GM23338 (cell line): ENCODE data around the gene HS3ST1.

Experiments used
- CREB1 ChIP-seq: fragments of 250-450 bp; sonication (Bioruptor Pico); IDR thresholded peaks from 2 replicates; pipeline ENCODE4 v1.5.0; 2020; ENCODE audit warnings: low read depth, mild to moderate bottlenecking, moderate library complexity
- EZH2 ChIP-seq: fragments of 200-600 bp; sonication (generic); IDR thresholded peaks from one replicate; pipeline ENCODE4 v1.8.0; 2017; ENCODE audit warnings: antibody characterized with exemption, mild to moderate bottlenecking, low read depth; ENCODE audit not compliant: unreplicated experiment
- EZH2phosphoT487 ChIP-seq: fragments of 200-600 bp; sonication (generic); IDR thresholded peaks from one replicate; pipeline ENCODE4 v1.8.1; 2018; ENCODE audit warnings: antibody characterized with exemption; ENCODE audit not compliant: unreplicated experiment
- JUNB ChIP-seq: IDR thresholded peaks from one replicate; pipeline ENCODE4 v1.6.1; 2016; ENCODE audit warnings: antibody characterized with exemption; ENCODE audit not compliant: unreplicated experiment
- NANOG ChIP-seq: IDR thresholded peaks from 2 replicates; pipeline ENCODE4 v1.6.1; 2016; ENCODE audit warnings: antibody characterized with exemption, borderline replicate concordance
- POLR2AphosphoS5 ChIP-seq: IDR thresholded peaks from 2 replicates; pipeline ENCODE4 v1.6.1; 2016; ENCODE audit warnings: antibody characterized with exemption, low read depth
- ZNF114 ChIP-seq: fragments of 250-450 bp; sonication (Bioruptor Pico); IDR thresholded peaks from 2 replicates; pipeline ENCODE4 v1.5.0; 2020; ENCODE audit warnings: mild to moderate bottlenecking, moderate library complexity
- TF ChIP-seq, protein P1 (sequence below), 2 experiments: fragments of 200-600 bp in 1 of 2; sonication (generic) in 1 of 2; conservative IDR thresholded peaks; 2 replicates each; pipeline versions ENCODE4 v1.5.1 to v1.6.1; 2016 to 2017; ENCODE audit warnings: antibody characterized with exemption in 2 of 2, low read depth in 2 of 2, mild to moderate bottlenecking in 2 of 2, moderate library complexity in 1 of 2
- TF ChIP-seq, protein P2 (sequence below): IDR thresholded peaks from one replicate; pipeline ENCODE4 v1.6.1; 2018; ENCODE audit warnings: antibody characterized with exemption; ENCODE audit not compliant: unreplicated experiment
- TF ChIP-seq, protein P3 (sequence below): IDR thresholded peaks from 2 replicates; pipeline ENCODE4 v1.6.1; 2016; ENCODE audit warnings: antibody characterized with exemption

- TF ChIP-seq, protein P1, sequence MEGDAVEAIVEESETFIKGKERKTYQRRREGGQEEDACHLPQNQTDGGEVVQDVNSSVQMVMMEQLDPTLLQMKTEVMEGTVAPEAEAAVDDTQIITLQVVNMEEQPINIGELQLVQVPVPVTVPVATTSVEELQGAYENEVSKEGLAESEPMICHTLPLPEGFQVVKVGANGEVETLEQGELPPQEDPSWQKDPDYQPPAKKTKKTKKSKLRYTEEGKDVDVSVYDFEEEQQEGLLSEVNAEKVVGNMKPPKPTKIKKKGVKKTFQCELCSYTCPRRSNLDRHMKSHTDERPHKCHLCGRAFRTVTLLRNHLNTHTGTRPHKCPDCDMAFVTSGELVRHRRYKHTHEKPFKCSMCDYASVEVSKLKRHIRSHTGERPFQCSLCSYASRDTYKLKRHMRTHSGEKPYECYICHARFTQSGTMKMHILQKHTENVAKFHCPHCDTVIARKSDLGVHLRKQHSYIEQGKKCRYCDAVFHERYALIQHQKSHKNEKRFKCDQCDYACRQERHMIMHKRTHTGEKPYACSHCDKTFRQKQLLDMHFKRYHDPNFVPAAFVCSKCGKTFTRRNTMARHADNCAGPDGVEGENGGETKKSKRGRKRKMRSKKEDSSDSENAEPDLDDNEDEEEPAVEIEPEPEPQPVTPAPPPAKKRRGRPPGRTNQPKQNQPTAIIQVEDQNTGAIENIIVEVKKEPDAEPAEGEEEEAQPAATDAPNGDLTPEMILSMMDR (conservative IDR thresholded peaks at IDR 0.05; ENCODE audit: low read depth in 2 of 2) = no peak
- TF ChIP-seq POLR2AphosphoS5 (no peak), EZH2 (no peak), EZH2phosphoT487 (no peak), CREB1 (CRISPR knock-in tag) (no peak), ZNF114 (CRISPR knock-in tag) (no peak), JUNB (no peak), NANOG (no peak)
- TF ChIP-seq, protein P2, sequence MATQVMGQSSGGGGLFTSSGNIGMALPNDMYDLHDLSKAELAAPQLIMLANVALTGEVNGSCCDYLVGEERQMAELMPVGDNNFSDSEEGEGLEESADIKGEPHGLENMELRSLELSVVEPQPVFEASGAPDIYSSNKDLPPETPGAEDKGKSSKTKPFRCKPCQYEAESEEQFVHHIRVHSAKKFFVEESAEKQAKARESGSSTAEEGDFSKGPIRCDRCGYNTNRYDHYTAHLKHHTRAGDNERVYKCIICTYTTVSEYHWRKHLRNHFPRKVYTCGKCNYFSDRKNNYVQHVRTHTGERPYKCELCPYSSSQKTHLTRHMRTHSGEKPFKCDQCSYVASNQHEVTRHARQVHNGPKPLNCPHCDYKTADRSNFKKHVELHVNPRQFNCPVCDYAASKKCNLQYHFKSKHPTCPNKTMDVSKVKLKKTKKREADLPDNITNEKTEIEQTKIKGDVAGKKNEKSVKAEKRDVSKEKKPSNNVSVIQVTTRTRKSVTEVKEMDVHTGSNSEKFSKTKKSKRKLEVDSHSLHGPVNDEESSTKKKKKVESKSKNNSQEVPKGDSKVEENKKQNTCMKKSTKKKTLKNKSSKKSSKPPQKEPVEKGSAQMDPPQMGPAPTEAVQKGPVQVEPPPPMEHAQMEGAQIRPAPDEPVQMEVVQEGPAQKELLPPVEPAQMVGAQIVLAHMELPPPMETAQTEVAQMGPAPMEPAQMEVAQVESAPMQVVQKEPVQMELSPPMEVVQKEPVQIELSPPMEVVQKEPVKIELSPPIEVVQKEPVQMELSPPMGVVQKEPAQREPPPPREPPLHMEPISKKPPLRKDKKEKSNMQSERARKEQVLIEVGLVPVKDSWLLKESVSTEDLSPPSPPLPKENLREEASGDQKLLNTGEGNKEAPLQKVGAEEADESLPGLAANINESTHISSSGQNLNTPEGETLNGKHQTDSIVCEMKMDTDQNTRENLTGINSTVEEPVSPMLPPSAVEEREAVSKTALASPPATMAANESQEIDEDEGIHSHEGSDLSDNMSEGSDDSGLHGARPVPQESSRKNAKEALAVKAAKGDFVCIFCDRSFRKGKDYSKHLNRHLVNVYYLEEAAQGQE = no peak
- TF ChIP-seq, protein P3, sequence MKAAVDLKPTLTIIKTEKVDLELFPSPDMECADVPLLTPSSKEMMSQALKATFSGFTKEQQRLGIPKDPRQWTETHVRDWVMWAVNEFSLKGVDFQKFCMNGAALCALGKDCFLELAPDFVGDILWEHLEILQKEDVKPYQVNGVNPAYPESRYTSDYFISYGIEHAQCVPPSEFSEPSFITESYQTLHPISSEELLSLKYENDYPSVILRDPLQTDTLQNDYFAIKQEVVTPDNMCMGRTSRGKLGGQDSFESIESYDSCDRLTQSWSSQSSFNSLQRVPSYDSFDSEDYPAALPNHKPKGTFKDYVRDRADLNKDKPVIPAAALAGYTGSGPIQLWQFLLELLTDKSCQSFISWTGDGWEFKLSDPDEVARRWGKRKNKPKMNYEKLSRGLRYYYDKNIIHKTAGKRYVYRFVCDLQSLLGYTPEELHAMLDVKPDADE = no peak
These were observed 42.9 kb upstream of the HS3ST1 start for GRCh38 chr4:11471618-11472017.
